GM12878 (cell line): ENCODE results near the gene IL36A. TPM values are rescaled to one million over a fixed set of nuclear protein-coding genes. Genes with fewer than 3 reads are reported as not detected.

Experiments used
- ATAC-seq: fragments of 200-7000 bp; cut with Tn5 transposase; 3 replicates; pipeline ENCODE4 v1.9.1; 2020; ENCODE audit warnings: mild to moderate bottlenecking, moderate library complexity
- BruUV-seq: library from RNA; stranded (reverse); fragments of 400-500 nt; replicated peaks from 2 replicates; lab custom pipeline; 2021; lab: Mats Ljungman, UMichigan
- CTCF ChIA-PET: fragments of 300-600 bp; sonication (Branson Sonifier 250); formaldehyde crosslinking; extraction: SDS; loops from one replicate; lab custom pipeline; 2021; ENCODE audit warnings: inconsistent platforms; lab: Yijun Ruan, JAX
- POLR2A ChIA-PET: fragments of 350-600 bp; formaldehyde crosslinking; extraction: SDS; loops from one replicate; lab custom pipeline; 2021; ENCODE audit warnings: inconsistent platforms; lab: Charles Lee
- RAD21 ChIA-PET: fragments of 300-600 bp; sonication (Branson Sonifier 250); formaldehyde crosslinking; loops from one replicate; lab custom pipeline; 2023; ENCODE audit warnings: antibody characterized with exemption; ENCODE audit not compliant: unreplicated experiment; lab: Charles Lee
- SMC1A ChIA-PET: fragments of 300-600 bp; sonication (Branson Sonifier 250); formaldehyde crosslinking; loops from one replicate; lab custom pipeline; 2023; ENCODE audit not compliant: unreplicated experiment, uncharacterized antibody; lab: Charles Lee
- DNase-seq: peaks from one replicate; pipeline ENCODE4 v3.0.0-alpha.2; 2011; ENCODE audit warnings: low read depth, low spot score
- FAIRE-seq: peaks from 3 replicates; lab custom pipeline; 2011; peaks lifted over from hg19 to GRCh38; lab: Jason Lieb, UNC
- H2AFZ ChIP-seq: 2 replicates; pipeline ENCODE4 v1.6.0; 2011; ENCODE audit warnings: low read depth, low read length, control low read depth; ENCODE audit not compliant: control insufficient read depth
- H3K27ac ChIP-seq: 2 replicates; pipeline ENCODE4 v1.5.1; 2011; ENCODE audit warnings: control low read depth; ENCODE audit not compliant: control insufficient read depth, insufficient read depth
- H3K27me3 ChIP-seq, 2 experiments: replicated peaks in 1 of 2; 2 replicates each; pipeline versions ENCODE4 v1.6.0 to v1.6.1; 2011; ENCODE audit warnings: low read length in 1 of 2; ENCODE audit not compliant: control insufficient read depth in 2 of 2, insufficient read depth in 2 of 2
- H3K36me3 ChIP-seq, 2 experiments: 2 replicates each; pipeline ENCODE4 v1.5.1; 2011; ENCODE audit warnings: low read length in 1 of 2; ENCODE audit not compliant: control insufficient read depth in 2 of 2, insufficient read depth in 2 of 2
- H3K4me1 ChIP-seq: 2 replicates; pipeline ENCODE4 v1.6.1; 2011; ENCODE audit warnings: mild to moderate bottlenecking, low read length, moderate library complexity, mixed read lengths; ENCODE audit not compliant: control insufficient read depth, insufficient read depth
- H3K4me2 ChIP-seq: 2 replicates; pipeline ENCODE4 v1.6.0; 2011; ENCODE audit warnings: control low read depth; ENCODE audit not compliant: control insufficient read depth, insufficient read depth
- H3K4me3 ChIP-seq: fragments of 200-600 bp; sonication (generic); 2 replicates; pipeline ENCODE4 v1.5.1; 2016
- H3K79me2 ChIP-seq: 2 replicates; pipeline ENCODE4 v1.6.0; 2011; ENCODE audit warnings: low read length; ENCODE audit not compliant: control insufficient read depth, insufficient read depth
- H3K9ac ChIP-seq: 2 replicates; pipeline ENCODE4 v1.8.0; 2011; ENCODE audit warnings: low read length, control low read depth, mixed read lengths; ENCODE audit not compliant: control insufficient read depth, insufficient read depth
- H3K9me3 ChIP-seq: replicated peaks from 3 replicates; pipeline ENCODE4 v1.5.1; 2011; ENCODE audit warnings: mild to moderate bottlenecking, low read length; ENCODE audit not compliant: control insufficient read depth, insufficient read depth
- H4K20me1 ChIP-seq: 2 replicates; pipeline ENCODE4 v1.6.0; 2011; ENCODE audit not compliant: control insufficient read depth, insufficient read depth
- ATF7 ChIP-seq: fragments of 450-650 bp; IDR thresholded peaks from 2 replicates; pipeline ENCODE4 v1.6.1; 2016; ENCODE audit warnings: low read depth, mild to moderate bottlenecking
- BACH1 ChIP-seq: fragments of 450-650 bp; IDR thresholded peaks from 2 replicates; pipeline ENCODE4 v1.6.1; 2017; ENCODE audit warnings: mild to moderate bottlenecking, borderline replicate concordance
- BCL3 ChIP-seq: IDR thresholded peaks from 2 replicates; pipeline ENCODE4 v1.6.1; 2011; ENCODE audit warnings: borderline replicate concordance, low read depth, mild to moderate bottlenecking, moderate library complexity, low read length; ENCODE audit not compliant: insufficient read depth, poor library complexity, severe bottlenecking
- CBFB ChIP-seq: IDR thresholded peaks from 2 replicates; pipeline ENCODE4 v1.6.1; 2016; ENCODE audit warnings: antibody characterized with exemption, low read depth
- CREM ChIP-seq: IDR thresholded peaks from 2 replicates; pipeline ENCODE4 v1.6.1; 2014; ENCODE audit warnings: antibody characterized with exemption, low read depth
- ELK1 ChIP-seq: IDR thresholded peaks from 2 replicates; pipeline ENCODE4 v1.6.1; 2012; ENCODE audit warnings: low read depth, low read length, improper control_type of control experiment
- HDAC2 ChIP-seq: fragments of 200-600 bp; sonication (generic); IDR thresholded peaks from 2 replicates; pipeline ENCODE4 v1.6.1; 2017
- IRF4 ChIP-seq: IDR thresholded peaks from 2 replicates; pipeline ENCODE4 v1.6.1; 2011; ENCODE audit warnings: low read depth, low read length
- KLF5 ChIP-seq: fragments of 450-650 bp; IDR thresholded peaks from 2 replicates; pipeline ENCODE4 v1.6.1; 2014; ENCODE audit warnings: mild to moderate bottlenecking; ENCODE audit not compliant: partially characterized antibody
- NBN ChIP-seq: fragments of 450-650 bp; IDR thresholded peaks from 2 replicates; pipeline ENCODE4 v1.6.1; 2016
- PRDM15 ChIP-seq: fragments of 450-650 bp; formaldehyde crosslinking; IDR thresholded peaks from 2 replicates; pipeline ENCODE4 v1.4.0; 2020; ENCODE audit warnings: mild to moderate bottlenecking, moderate library complexity
- SIN3A ChIP-seq: IDR thresholded peaks from 2 replicates; pipeline ENCODE4 v1.6.1; 2012; ENCODE audit warnings: low read depth, low read length, improper control_type of control experiment
- ZNF274 ChIP-seq: IDR thresholded peaks from one replicate; pipeline ENCODE4 v1.8.0; 2011; ENCODE audit not compliant: insufficient read length, insufficient read depth
- WGBS: methylation state at CpG from one replicate; pipeline ENCODE4 v1.1.6; 2016; ENCODE audit warnings: low lambda C conversion rate; ENCODE audit not compliant: insufficient replicate concordance, insufficient coverage; ENCODE audit errors: missing lambda C conversion rate; 5-methylcytosine and 5-hydroxymethylcytosine counted together
- in situ Hi-C: fragments of 300-500 bp; cut with MboI; formaldehyde crosslinking; loops from 9 replicates; pipeline ENCODE4 v1.14.3; 2018; ENCODE audit warnings: mixed read lengths
- intact Hi-C: fragments of 100-400 bp; cut with micrococcal nuclease; formaldehyde crosslinking; loops from one replicate; pipeline ENCODE4 v1.14.2; 2022; ENCODE audit not compliant: unreplicated experiment
- polyA plus RNA-seq, 11 experiments: library from polyadenylated mRNA; depleted of rRNA in 4 of 11; unstranded in 6 of 11; stranded (reverse) in 5 of 11; fragments of >200 nt; fragmentation: Nextera tagmentation in 4 of 11; fragmentation: Illumina TruSeq in 1 of 11; extraction: Ambion mirVana in 4 of 11; extraction: Trizol in 1 of 11; gene quantifications; 1 replicate in 1 of 11; 2 replicates in 10 of 11; pipeline versions ENCODE4 v1.2.1 to v1.2.3, GENCODE V29; 2011 to 2016; ENCODE audit warnings: inconsistent platforms in 2 of 11, missing spikeins in 2 of 11, low read depth in 1 of 11
- total RNA-seq, 4 experiments: library from RNA; depleted of rRNA in 3 of 4; stranded (reverse); fragments of >200 nt in 3 of 4; fragmentation: Illumina TruSeq in 1 of 4; extraction: Trizol in 1 of 4; gene quantifications; 2 replicates each; pipeline versions ENCODE4 v1.2.1 to v1.2.3, GENCODE V29; 2013 to 2021

IL36A gene
- total and polyA plus RNA-seq, 10 of the 15 experiments (the other 5 are each of a cell fraction or from before 2014, with no cell fraction given) = not detected

GRCh38 chr2:112995346-112995920 is 9.8 kb upstream of the IL36A start:
- Histone ChIP-seq H3K4me3 (no peak overlapping the region), H3K4me2 (no peak overlapping the region), H3K79me2 (no peaks in the 10 kb centered on the region), H3K4me1 (no peaks in the 10 kb centered on the region), H3K27ac (no peak overlapping the region), H3K9me3 (no peaks in the 10 kb centered on the region; the same call in 1 of the 3 replicates), H4K20me1 (no peaks in the 10 kb centered on the region), H3K36me3 (no peaks in the 10 kb centered on the region), H3K27me3 (no peaks in the 10 kb centered on the region), H2AFZ (no peak overlapping the region), H3K9ac (no peak overlapping the region)
- ChIA-PET SMC1A (interaction anchor here (0.8 kb wide), 1 partner anchor 16 kb away, joined by 3 read pairs; no protein-coding TSS in a partner anchor), POLR2A (no interaction called here), CTCF (no interaction called here), RAD21 (no interaction called here)
- in situ Hi-C loops = no loop called here
- FAIRE-seq = no peak
- ATAC-seq = no peak
- no peak for TF ChIP-seq CREM
- no peak for TF ChIP-seq ATF7
- no peak for TF ChIP-seq HDAC2
- TF ChIP-seq SIN3A = no peak
- TF ChIP-seq ELK1 = no peak
- no peak for TF ChIP-seq ZNF274
- no peak for TF ChIP-seq PRDM15 (CRISPR knock-in tag)
- TF ChIP-seq NBN = no peak
- no peak for TF ChIP-seq BACH1
- TF ChIP-seq KLF5 = no peak
- TF ChIP-seq IRF4 = no peak
- no peak for TF ChIP-seq BCL3
- TF ChIP-seq CBFB = no peak
- no TSS peak for BruUV-seq
- DNase-seq = no peak
- 68% methylated on average over 14 of the region's 14 CpGs for WGBS
- intact Hi-C loops = no loop called here
